HG03103 (cell line): ENCODE results near the gene SLC16A14.
"Not testable (repeated sequence)": the region's sequence is repeated elsewhere in the genome, so short reads cannot be mapped to it uniquely, and the experiment has no call there.

Source experiments
- ATAC-seq: cut with Tn5 transposase; IDR thresholded peaks from one replicate; pipeline ENCODE4 v1.9.1; 2021; ENCODE audit warnings: low read depth; ENCODE audit not compliant: unreplicated experiment

Gene SLC16A14, protein sequence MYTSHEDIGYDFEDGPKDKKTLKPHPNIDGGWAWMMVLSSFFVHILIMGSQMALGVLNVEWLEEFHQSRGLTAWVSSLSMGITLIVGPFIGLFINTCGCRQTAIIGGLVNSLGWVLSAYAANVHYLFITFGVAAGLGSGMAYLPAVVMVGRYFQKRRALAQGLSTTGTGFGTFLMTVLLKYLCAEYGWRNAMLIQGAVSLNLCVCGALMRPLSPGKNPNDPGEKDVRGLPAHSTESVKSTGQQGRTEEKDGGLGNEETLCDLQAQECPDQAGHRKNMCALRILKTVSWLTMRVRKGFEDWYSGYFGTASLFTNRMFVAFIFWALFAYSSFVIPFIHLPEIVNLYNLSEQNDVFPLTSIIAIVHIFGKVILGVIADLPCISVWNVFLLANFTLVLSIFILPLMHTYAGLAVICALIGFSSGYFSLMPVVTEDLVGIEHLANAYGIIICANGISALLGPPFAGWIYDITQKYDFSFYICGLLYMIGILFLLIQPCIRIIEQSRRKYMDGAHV

GRCh38 chr2:230068651-230069055 lies at the start of gene SLC16A14:
Gene SLC16A14, minus strand, starts transcription at chr2:230068924. Its CDS starts 9,572 bp downstream, at chr2:230059352.
- ATAC-seq: peak; percentile 28

GRCh38 chr2:230106771-230107170 lies 38.0 kb upstream of the SLC16A14 start:
- no peak for ATAC-seq

DNA sequence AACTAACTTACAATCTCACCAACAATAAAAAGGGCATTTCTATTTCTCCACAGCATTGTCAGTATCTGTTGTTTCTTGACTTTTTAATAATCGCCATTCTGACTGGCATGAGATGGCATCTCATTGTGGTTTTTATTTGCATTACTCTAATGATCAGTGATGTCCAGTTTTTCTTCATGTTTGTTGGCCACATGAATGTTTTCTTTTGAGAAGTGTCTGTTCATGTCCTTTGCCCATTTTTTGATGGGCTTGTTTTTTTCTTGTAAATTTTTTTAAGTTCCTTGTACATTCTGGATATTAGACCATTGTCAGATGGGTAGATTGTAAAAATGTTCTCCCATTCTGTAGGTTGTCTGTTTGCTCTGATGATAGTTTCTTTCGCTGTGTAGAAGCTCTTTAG lies 33.2 kb upstream of the SLC16A14 start:
- not testable (repeated sequence) for ATAC-seq

GRCh38 chr2:230097841-230098240 lies 29.1 kb upstream of the SLC16A14 start:
- no peak for ATAC-seq

- ATAC-seq: no peak
These were observed 28.7 kb upstream of the SLC16A14 start for GRCh38 chr2:230097424-230097823.

GRCh38 chr2:230090967-230091366 lies 22.2 kb upstream of the SLC16A14 start:
- no peak for ATAC-seq

DNA sequence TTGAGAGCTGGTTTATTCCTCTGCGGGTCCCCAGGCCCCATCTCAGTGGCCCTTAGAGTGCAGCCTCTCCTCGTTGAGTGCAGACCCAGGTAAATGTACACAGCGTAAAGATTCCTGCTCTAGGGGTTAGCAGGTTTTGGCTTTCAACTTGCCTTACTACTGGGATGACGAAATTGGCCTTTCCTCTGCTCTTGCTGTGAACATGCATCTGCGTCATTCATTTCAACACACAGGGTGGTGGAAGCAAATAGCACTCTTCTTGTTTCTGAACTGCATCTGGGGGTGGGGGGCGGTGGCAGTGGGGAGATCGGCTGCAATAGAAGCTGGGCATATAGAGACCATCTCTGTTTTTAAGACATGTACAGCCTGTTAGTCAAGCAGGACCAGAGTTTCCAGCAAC lies 16.5 kb upstream of the SLC16A14 start:
- ATAC-seq: no peak

GRCh38 chr2:230077851-230078547 lies 9.3 kb upstream of the SLC16A14 start:
- no peak for ATAC-seq

DNA sequence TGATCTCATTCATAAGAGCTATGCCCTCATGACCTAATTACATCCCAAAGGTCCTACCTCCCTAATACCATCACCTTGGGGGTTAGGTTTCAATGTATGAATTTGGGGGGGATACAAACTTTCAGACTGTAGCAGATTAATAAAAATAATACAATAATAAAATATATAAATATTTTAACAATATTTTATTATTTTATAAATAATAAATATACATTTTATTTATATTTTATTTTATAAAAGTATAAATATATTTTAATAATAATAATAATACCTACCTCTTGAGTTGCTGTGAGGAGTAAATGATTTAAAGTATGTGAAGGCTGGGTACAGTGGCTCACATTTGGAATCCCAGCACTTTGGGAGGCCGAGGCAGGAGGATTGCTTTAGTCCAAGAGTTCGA lies 8.1 kb upstream of the SLC16A14 start:
- ATAC-seq: no peak

DNA sequence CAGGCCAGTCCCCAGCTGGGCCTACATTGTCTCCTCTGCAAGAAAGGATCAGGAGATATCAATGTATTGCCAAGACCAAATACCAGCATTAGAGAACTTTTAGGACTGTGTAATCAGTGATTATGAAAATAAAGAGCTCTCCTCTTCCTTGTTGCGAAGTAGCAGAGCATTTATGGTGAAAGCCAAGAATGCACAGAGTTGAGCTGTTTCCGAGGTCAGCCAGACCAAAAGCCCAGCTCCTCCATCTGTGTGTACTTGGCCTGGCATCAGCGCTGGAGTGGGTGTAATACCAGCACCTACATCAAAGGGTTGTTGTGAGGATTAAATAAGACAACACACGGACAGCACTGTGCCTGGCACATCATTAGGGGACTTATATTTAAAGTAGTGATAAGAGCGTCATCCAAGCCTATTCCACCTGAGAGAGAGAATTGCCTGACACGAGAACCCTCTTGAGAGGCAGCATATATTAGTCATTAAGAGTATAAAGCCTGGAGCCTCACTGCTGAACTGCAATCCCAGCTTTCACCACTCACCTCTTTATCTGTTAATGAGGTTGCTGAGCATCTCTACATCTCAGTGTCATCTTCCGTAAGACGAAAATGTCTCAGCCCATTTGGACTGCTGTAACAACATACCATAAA lies 7.4 kb upstream of the SLC16A14 start:
- no peak for ATAC-seq

- no peak for ATAC-seq
These were observed 2.7 kb upstream of the SLC16A14 start for GRCh38 chr2:230071421-230071820.

DNA sequence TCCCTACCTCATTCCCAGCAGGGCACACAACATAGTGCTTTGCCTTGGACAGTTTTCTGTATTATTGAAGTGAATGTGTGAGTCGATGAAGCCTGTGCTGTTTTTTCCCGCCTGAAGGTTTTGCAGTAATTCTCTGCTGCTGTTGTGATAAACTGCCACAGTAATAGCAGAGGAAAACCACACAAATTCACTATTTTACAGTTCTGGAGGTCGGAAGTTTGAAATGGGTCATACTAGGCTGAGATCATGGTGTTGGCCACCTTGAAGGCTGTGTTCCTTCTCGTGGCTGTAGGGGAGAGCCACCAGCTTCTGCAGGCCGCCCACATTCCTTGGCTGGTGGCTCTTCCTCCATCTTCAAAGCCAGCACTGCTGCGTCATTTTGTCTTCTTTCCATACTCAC lies 678 bp upstream of the SLC16A14 start:
- ATAC-seq: no peak

DNA sequence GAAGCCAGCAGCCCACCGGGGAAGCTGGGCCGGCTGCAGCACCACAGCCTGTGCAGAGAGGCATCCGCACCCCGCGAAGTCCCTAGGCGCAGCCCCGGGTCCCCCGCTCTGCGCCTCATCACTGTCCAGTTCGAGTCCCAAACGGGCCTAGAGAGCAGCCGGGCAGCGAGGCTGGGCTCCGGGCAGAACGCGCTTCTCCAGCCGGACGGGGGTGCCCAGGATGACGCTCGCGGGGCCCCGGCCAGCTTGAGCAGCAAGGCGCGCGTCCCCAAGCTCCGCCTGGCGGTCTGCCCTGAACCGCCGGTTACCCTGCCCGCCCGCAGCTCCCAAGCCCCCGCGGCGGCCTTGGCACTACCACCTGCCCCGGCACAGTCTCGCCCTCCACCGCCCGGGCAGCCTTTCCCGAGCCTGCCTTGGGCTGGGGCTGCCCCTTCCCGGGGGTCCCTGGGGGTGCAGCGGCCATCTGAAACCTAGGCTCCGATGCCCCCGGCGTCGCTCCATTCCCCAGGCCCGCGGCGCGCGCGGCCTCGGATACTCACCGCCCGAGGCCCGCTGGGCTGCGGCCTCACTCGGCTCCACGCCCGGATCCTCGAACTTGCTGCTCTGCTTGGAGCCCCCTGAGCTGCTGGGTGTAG lies 591 bp downstream of the SLC16A14 start:
- peak; percentile 33 for ATAC-seq

DNA sequence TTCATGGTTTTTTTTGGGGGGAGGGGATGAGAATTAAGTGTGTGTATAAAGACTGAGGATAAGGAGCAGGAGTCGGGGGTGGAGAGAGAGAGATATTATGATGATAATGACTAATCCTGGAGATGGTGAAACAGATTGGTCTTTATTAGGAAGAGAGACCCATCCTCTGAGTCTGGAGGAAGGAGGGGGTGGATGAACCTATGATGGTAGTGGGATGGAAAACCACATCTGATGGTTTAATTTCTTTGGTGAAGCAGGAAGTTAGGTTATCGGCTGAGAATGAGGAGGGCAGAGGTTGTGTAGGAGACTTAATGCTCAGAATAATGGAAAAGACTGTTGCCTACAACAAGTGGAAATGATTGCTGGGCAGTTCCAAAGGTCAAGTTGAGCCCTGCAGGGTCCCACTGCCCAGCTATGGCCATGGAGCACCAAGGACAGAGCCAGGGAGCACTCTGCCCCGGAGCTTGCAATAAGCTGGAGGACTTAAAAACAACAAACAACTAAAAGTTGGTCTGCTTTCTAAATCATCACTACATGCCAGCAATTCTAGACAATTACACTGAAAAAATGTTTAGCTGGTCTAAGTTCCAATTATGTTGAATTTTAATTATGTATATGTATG lies 7.9 kb downstream of the SLC16A14 start:
- ATAC-seq: no peak

- no peak for ATAC-seq
These were observed 14.8 kb downstream of the SLC16A14 start for GRCh38 chr2:230053753-230054478.

- no peak for ATAC-seq
These were observed 16.4 kb downstream of the SLC16A14 start for GRCh38 chr2:230052299-230052698.

- ATAC-seq: no peak
These were observed 18.6 kb downstream of the SLC16A14 start for GRCh38 chr2:230050136-230050535.

- no peak for ATAC-seq
These were observed 20.6 kb downstream of the SLC16A14 start for GRCh38 chr2:230048010-230048671.

GRCh38 chr2:230046491-230046890 lies 22.2 kb downstream of the SLC16A14 start:
- no peak for ATAC-seq
